Natural killer cell (primary cell): Measurements from ENCODE around the gene KRTAP9-7. TPM values are rescaled to one million over a fixed set of nuclear protein-coding genes. Genes with fewer than 3 reads are reported as not detected.

Experiments
- ATAC-seq, 3 donors: fragments of 150-1000 bp in 2 of 3; fragments of 200-7000 bp in 1 of 3; cut with Tn5 transposase; 1 replicate in 1 of 3; 2 replicates in 2 of 3; pipeline ENCODE4 v1.10.0; 2021; ENCODE audit warnings: mild to moderate bottlenecking in 2 of 3, moderate library complexity in 2 of 3
- DNase-seq, 2 donors: peaks; one replicate each; pipeline versions ENCODE4 v3.0.0 to v3.0.0-alpha.2; 2013 to 2021; ENCODE audit warnings: mixed read lengths in 1 of 2
- H3K27ac ChIP-seq: one replicate; pipeline ENCODE4 v1.5.1; 2013; ENCODE audit warnings: mild to moderate bottlenecking, low read length
- H3K27me3 ChIP-seq: one replicate; pipeline ENCODE4 v1.6.1; 2013; ENCODE audit warnings: low read length; ENCODE audit not compliant: control insufficient read depth, insufficient read depth
- H3K36me3 ChIP-seq: one replicate; pipeline ENCODE4 v1.6.1; 2013; ENCODE audit warnings: low read length; ENCODE audit not compliant: control insufficient read depth, insufficient read depth
- H3K4me1 ChIP-seq: one replicate; pipeline ENCODE4 v1.6.1; 2013; ENCODE audit warnings: low read length; ENCODE audit not compliant: control insufficient read depth, insufficient read depth
- H3K4me3 ChIP-seq: one replicate; pipeline ENCODE4 v1.5.1; 2013; ENCODE audit warnings: low read length
- H3K9me3 ChIP-seq: one replicate; pipeline ENCODE4 v1.6.1; 2013; ENCODE audit warnings: low read length; ENCODE audit not compliant: control insufficient read depth, insufficient read depth
- H3K27ac Mint-ChIP-seq, 2 donors: one replicate each; pipeline ENCODE4 v1.8.0; 2022; ENCODE audit warnings: mild to moderate bottlenecking in 2 of 2, mixed read lengths in 2 of 2, moderate library complexity in 1 of 2
- H3K27me3 Mint-ChIP-seq, 2 donors: one replicate each; pipeline ENCODE4 v1.8.0; 2022; ENCODE audit warnings: low read depth in 2 of 2, mixed read lengths in 2 of 2
- H3K36me3 Mint-ChIP-seq: one replicate; pipeline ENCODE4 v1.8.0; 2022; ENCODE audit warnings: mixed read lengths
- H3K4me1 Mint-ChIP-seq, 2 donors: one replicate each; pipeline ENCODE4 v1.8.0; 2022; ENCODE audit warnings: mixed read lengths in 2 of 2
- H3K4me3 Mint-ChIP-seq: one replicate; pipeline ENCODE4 v1.8.0; 2022; ENCODE audit warnings: mild to moderate bottlenecking, moderate library complexity, mixed read lengths
- H3K9me3 Mint-ChIP-seq, 2 donors: one replicate each; pipeline ENCODE4 v1.8.0; 2022; ENCODE audit warnings: mixed read lengths in 2 of 2
- WGBS: methylation state at CpG from one replicate; pipeline ENCODE4 v1.1.7; 2013; ENCODE audit warnings: missing lambda C conversion rate; ENCODE audit not compliant: insufficient coverage; 5-methylcytosine and 5-hydroxymethylcytosine counted together
- intact Hi-C: fragments of 100-400 bp; cut with micrococcal nuclease; formaldehyde crosslinking; loops from one replicate; pipeline ENCODE4 v1.14.2; 2022
- total RNA-seq, 4 donors: library from RNA; stranded (reverse); fragments of 120-200 nt in 1 of 4; gene quantifications; one replicate each; pipeline versions ENCODE4 v1.2.3 to v1.2.4, GENCODE V29; 2013 to 2022
- TF ChIP-seq, protein P1 (sequence below): fragments of 200-600 bp; IDR thresholded peaks from one replicate; pipeline ENCODE4 v1.8.0; 2022; ENCODE audit warnings: antibody characterized with exemption

The KRTAP9-7 gene
- total RNA-seq, 3 donors from 2014 or later (not counting 1 experiment from before 2014, with no cell fraction given) = not detected

DNA sequence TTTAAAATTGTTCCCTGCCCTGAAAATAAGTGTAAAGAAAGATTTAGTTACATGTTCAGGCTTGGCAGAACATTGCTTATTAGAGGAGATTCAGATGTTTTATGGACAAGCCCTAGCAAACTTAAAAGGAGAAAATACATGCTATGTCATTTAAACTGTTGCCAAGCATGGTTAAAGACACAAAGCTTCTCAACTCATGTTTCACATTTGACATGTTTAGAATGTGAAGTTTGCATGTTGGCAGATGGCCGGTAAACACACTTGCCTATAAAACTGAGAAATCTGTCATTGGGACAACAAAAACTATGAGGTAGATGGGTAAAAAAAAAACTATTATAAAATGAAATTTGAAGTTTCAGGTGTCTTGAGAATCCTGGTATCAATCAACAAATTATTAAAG lies 21.3 kb downstream of the KRTAP9-7 start:
- Mint-ChIP-seq H3K36me3 (no peaks in the 10 kb centered on the region), H3K4me3 (no peak overlapping the region), H3K9me3 (no peaks in the 10 kb centered on the region), H3K4me1 (peaks cover 0 to 5% of the 10 kb centered on the region in 2 donors), H3K27ac (no peak overlapping the region), H3K27me3 (peaks cover 20 to 21% of the 10 kb centered on the region in 2 donors)
- no peaks in the 10 kb centered on the region for H3K4me1 ChIP-seq
- intact Hi-C loops = no loop called here
- ATAC-seq = no peak
- H3K27ac ChIP-seq = no peak overlapping the region
- H3K36me3 ChIP-seq = no peaks in the 10 kb centered on the region
- no peak overlapping the region for H3K4me3 ChIP-seq
- WGBS = 86% methylated on average over 1 of the region's 1 CpG
- no peaks in the 10 kb centered on the region for H3K27me3 ChIP-seq
- no peak for DNase-seq
- TF ChIP-seq, protein P1, sequence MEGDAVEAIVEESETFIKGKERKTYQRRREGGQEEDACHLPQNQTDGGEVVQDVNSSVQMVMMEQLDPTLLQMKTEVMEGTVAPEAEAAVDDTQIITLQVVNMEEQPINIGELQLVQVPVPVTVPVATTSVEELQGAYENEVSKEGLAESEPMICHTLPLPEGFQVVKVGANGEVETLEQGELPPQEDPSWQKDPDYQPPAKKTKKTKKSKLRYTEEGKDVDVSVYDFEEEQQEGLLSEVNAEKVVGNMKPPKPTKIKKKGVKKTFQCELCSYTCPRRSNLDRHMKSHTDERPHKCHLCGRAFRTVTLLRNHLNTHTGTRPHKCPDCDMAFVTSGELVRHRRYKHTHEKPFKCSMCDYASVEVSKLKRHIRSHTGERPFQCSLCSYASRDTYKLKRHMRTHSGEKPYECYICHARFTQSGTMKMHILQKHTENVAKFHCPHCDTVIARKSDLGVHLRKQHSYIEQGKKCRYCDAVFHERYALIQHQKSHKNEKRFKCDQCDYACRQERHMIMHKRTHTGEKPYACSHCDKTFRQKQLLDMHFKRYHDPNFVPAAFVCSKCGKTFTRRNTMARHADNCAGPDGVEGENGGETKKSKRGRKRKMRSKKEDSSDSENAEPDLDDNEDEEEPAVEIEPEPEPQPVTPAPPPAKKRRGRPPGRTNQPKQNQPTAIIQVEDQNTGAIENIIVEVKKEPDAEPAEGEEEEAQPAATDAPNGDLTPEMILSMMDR = no peak
- no peaks in the 10 kb centered on the region for H3K9me3 ChIP-seq

DNA sequence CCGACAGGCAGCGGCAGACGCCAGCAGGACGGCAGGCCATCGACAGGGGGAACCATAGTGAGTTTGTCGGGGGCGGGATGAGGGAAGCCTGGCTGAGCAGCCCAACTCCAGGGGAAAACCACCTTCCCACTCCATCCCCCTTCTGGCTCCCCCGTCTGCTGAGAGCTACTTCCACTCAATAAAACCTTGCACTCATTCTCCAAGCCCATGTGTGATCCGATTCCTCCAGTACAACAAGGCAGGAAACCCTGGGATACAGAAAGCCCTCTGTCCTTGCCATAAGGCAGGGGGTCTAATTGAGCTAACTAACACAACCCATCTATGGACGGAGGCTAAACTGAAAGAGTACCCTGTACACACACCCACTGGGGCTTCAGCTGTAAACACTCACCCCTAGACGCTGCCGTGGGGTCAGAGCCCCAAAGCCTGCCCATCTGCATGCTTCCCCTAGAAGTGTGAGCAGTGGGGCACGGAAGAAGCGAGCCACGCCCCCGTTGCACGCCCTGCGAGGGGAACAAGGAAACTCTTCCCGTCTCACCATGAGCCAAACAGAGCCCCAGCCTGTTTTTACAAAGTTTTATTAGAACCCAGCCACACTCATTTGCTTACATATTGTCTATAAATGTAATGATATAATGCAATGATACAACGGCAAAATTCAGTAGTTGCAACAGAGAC lies 23.1 kb downstream of the KRTAP9-7 start:
- 94% methylated on average over 18 of the region's 20 CpGs for WGBS
- Mint-ChIP-seq H3K27ac (no peak overlapping the region), H3K4me1 (peaks cover 0 to 5% of the 10 kb centered on the region in 2 donors), H3K27me3 (peaks cover 7 to 16% of the 10 kb centered on the region in 2 donors), H3K4me3 (no peak overlapping the region), H3K9me3 (no peaks in the 10 kb centered on the region), H3K36me3 (no peaks in the 10 kb centered on the region)
- no peaks in the 10 kb centered on the region for H3K27me3 ChIP-seq
- ATAC-seq = no peak
- H3K36me3 ChIP-seq = no peaks in the 10 kb centered on the region
- no peak for DNase-seq
- intact Hi-C loops = no loop called here
- no peaks in the 10 kb centered on the region for H3K4me1 ChIP-seq
- no peak overlapping the region for H3K27ac ChIP-seq
- TF ChIP-seq, protein P1 = no peak
- H3K9me3 ChIP-seq = no peaks in the 10 kb centered on the region
- H3K4me3 ChIP-seq = no peak overlapping the region

DNA sequence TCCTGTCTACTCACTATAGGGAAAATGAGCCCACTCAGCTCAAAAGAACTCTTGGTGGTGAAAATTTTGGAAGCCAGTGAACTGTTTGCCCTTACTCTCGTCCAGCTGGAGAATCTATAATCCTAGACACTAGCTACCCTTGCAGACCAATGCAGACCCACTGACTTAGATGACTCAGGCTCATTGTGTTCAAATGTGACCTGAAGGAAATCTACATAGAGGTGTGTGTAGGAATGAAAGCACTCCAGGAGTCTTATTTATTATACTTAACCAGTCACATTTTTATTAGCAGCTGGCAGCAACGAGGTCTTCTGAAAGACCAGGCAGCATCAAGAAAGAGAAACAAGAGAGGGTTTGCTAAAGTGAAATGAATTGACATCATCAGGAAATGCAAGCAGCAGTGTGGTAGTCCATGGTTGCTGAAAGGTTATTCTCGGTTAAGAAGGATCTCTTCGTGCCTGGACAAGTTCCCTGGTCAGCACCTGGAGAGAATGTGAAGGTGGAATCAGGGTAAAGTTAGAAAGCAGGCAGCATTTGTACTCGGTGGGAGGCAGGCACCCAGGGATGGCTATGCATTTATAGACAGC lies 25.8 kb downstream of the KRTAP9-7 start:
- Mint-ChIP-seq H3K4me3 (no peak overlapping the region), H3K4me1 (peaks cover 0 to 6% of the 10 kb centered on the region in 2 donors), H3K36me3 (no peaks in the 10 kb centered on the region), H3K27ac (no peak overlapping the region), H3K9me3 (no peaks in the 10 kb centered on the region), H3K27me3 (peaks cover 0 to 17% of the 10 kb centered on the region in 2 donors)
- intact Hi-C loops = no loop called here
- Histone ChIP-seq H3K4me3 (no peak overlapping the region), H3K9me3 (no peaks in the 10 kb centered on the region), H3K27me3 (no peaks in the 10 kb centered on the region), H3K36me3 (no peaks in the 10 kb centered on the region), H3K27ac (no peak overlapping the region), H3K4me1 (no peaks in the 10 kb centered on the region)
- TF ChIP-seq, protein P1 = no peak
- 70% methylated on average over 5 of the region's 5 CpGs for WGBS
- ATAC-seq = no peak
- DNase-seq = no peak
